Breast epithelium (tissue), 3 donors: ENCODE data around the gene SRRM2.

Source experiments
- POLR2A ChIP-seq: fragments of 450-650 bp; IDR thresholded peaks from one replicate; pipeline ENCODE4 v1.6.1; 2016; ENCODE audit warnings: antibody characterized with exemption, mild to moderate bottlenecking, moderate library complexity
- POLR2AphosphoS5 ChIP-seq, 3 donors: sonication (generic); formaldehyde crosslinking; IDR thresholded peaks; one replicate each; pipeline ENCODE4 v1.6.1; 2017; ENCODE audit warnings: antibody characterized with exemption in 3 of 3
- TF ChIP-seq, protein P1 (sequence below), 3 donors: fragments of 450-650 bp; IDR thresholded peaks; one replicate each; pipeline ENCODE4 v1.5.1; 2016 to 2017; ENCODE audit warnings: antibody characterized with exemption in 3 of 3, mild to moderate bottlenecking in 3 of 3, moderate library complexity in 3 of 3

- TF ChIP-seq, protein P1, sequence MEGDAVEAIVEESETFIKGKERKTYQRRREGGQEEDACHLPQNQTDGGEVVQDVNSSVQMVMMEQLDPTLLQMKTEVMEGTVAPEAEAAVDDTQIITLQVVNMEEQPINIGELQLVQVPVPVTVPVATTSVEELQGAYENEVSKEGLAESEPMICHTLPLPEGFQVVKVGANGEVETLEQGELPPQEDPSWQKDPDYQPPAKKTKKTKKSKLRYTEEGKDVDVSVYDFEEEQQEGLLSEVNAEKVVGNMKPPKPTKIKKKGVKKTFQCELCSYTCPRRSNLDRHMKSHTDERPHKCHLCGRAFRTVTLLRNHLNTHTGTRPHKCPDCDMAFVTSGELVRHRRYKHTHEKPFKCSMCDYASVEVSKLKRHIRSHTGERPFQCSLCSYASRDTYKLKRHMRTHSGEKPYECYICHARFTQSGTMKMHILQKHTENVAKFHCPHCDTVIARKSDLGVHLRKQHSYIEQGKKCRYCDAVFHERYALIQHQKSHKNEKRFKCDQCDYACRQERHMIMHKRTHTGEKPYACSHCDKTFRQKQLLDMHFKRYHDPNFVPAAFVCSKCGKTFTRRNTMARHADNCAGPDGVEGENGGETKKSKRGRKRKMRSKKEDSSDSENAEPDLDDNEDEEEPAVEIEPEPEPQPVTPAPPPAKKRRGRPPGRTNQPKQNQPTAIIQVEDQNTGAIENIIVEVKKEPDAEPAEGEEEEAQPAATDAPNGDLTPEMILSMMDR (IDR thresholded peaks at IDR 0.05): no peak
- TF ChIP-seq POLR2A (no peak), POLR2AphosphoS5 (IDR thresholded peaks at IDR 0.05) (no peak)
Observed at GRCh38 chr16:2769675-2770056, 17.2 kb downstream of the SRRM2 start.
